Smooth muscle cell (in vitro differentiated cells): ENCODE data around the gene ATP2A1. TPM values are rescaled to one million over a fixed set of nuclear protein-coding genes. Genes with fewer than 3 reads are reported as not detected.

ENCODE experiments used
- DNase-seq: peaks from one replicate; lab custom pipeline; 2025; ENCODE audit not compliant: unreplicated experiment; lab: John Stamatoyannopoulos, UW
- H2AFZ ChIP-seq: fragments of 200-600 bp; sonication (generic); 2 replicates; pipeline ENCODE4 v1.6.0; 2016; ENCODE audit warnings: antibody characterized with exemption, low read depth, mild to moderate bottlenecking
- H3F3A ChIP-seq: fragments of 200-600 bp; sonication (generic); 2 replicates; pipeline ENCODE4 v1.6.0; 2017; ENCODE audit warnings: antibody characterized with exemption, low read depth
- H3K27ac ChIP-seq: fragments of 200-600 bp; sonication (generic); 2 replicates; pipeline ENCODE4 v1.5.1; 2016; ENCODE audit warnings: low read depth, mild to moderate bottlenecking
- H3K27me3 ChIP-seq: fragments of 200-600 bp; sonication (generic); 2 replicates; pipeline ENCODE4 v1.6.1; 2016; ENCODE audit warnings: low read depth, mild to moderate bottlenecking
- H3K36me3 ChIP-seq: fragments of 200-600 bp; sonication (generic); 2 replicates; pipeline ENCODE4 v1.5.1; 2016; ENCODE audit warnings: low read depth
- H3K4me1 ChIP-seq: fragments of 200-600 bp; sonication (generic); 2 replicates; pipeline ENCODE4 v1.5.1; 2016; ENCODE audit warnings: low read depth
- H3K4me2 ChIP-seq: fragments of 200-600 bp; sonication (generic); 2 replicates; pipeline ENCODE4 v1.6.0; 2016; ENCODE audit warnings: mild to moderate bottlenecking
- H3K4me3 ChIP-seq: fragments of 200-600 bp; sonication (generic); 2 replicates; pipeline ENCODE4 v1.5.1; 2016; ENCODE audit warnings: mild to moderate bottlenecking
- H3K79me2 ChIP-seq: fragments of 200-600 bp; sonication (generic); 2 replicates; pipeline ENCODE4 v1.6.0; 2016; ENCODE audit warnings: low read depth, mild to moderate bottlenecking
- H3K9ac ChIP-seq: fragments of 200-600 bp; sonication (generic); 2 replicates; pipeline ENCODE4 v1.6.0; 2016; ENCODE audit warnings: low read depth
- H3K9me3 ChIP-seq: fragments of 200-600 bp; sonication (generic); replicated peaks from 2 replicates; pipeline ENCODE4 v1.5.1; 2016; ENCODE audit warnings: low read depth
- H4K20me1 ChIP-seq: fragments of 200-600 bp; sonication (generic); 2 replicates; pipeline ENCODE4 v1.6.0; 2016; ENCODE audit warnings: low read depth
- CTCF ChIP-seq: fragments of 200-600 bp; sonication (generic); IDR thresholded peaks from 2 replicates; pipeline ENCODE4 v1.5.1; 2017; ENCODE audit warnings: borderline replicate concordance, mild to moderate bottlenecking, antibody characterized with exemption; ENCODE audit not compliant: insufficient read depth, poor library complexity, severe bottlenecking
- WGBS: methylation state at CpG from one replicate; pipeline ENCODE4 v1.1.7; 2016; ENCODE audit warnings: low lambda C conversion rate; 5-methylcytosine and 5-hydroxymethylcytosine counted together
- polyA plus RNA-seq: library from polyadenylated mRNA; unstranded; fragments of >200 nt; fragmentation: Nextera tagmentation; extraction: Ambion mirVana; gene quantifications from 2 replicates; pipeline ENCODE4 v1.2.1, GENCODE V29; 2016
- total RNA-seq: library from RNA; depleted of rRNA; stranded (reverse); fragments of >200 nt; gene quantifications from 2 replicates; pipeline ENCODE4 v1.2.3, GENCODE V29; 2014

ATP2A1 gene
- total and polyA plus RNA-seq, 2 experiments from 2014 or later = 0.09 to 1.2 TPM

DNA sequence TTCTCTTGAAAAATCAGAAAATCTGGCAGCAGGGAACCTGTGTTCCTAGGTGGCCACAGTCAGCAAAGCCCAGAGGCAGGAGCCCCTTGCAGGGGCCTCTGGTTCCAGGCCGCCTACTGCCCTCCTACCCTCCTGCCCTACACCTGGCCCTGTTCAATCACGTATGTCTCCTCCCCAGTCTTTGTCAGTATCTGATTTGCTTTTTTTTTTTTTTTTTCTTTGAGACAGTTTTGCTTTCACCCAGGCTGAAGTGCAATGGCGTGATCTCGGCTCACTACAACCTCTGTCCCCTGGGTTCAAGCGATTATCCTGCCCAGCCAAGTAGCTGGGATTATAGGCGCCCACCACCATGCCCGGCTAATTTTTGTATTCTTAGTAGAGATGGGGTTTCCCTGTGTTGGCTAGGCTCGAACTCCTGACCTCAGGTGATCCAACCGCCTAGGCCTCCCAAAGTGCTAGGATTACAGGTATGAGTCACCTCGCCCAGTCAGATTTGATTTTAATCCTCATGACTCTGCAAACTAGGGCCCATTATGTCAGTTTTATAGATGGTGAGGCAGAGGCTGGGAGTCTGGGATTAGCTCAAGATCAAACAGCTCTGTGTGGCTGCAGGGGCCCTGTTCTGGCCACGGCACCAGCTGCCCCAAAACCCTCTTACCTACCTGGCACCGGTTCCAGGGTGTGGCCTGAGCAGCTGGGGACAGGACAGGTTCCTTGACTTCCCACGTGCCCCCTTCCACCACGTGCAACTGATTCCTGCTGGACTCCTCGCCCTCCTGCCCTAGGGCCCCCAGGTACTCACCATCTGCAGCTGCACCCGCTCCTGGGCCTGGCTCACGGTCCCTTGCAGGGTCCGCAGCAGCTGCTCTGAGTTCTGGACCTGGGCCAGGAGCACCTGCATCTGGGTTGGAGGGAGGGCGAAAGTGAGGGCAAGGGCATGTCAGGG is 32.1 kb downstream of the ATP2A1 start:
- TF ChIP-seq CTCF = no peak
- H3K79me2 ChIP-seq = no peaks in the 10 kb centered on the region
- no peaks in the 10 kb centered on the region for H3K9me3 ChIP-seq
- no peak overlapping the region for H2AFZ ChIP-seq
- no peak overlapping the region for H3K4me2 ChIP-seq
- H3K27ac ChIP-seq = no peak overlapping the region
- H4K20me1 ChIP-seq = no peaks in the 10 kb centered on the region
- 89% methylated on average over 19 of the region's 19 CpGs for WGBS
- DNase-seq = no peak
- no peaks in the 10 kb centered on the region for H3F3A ChIP-seq
- H3K4me3 ChIP-seq = no peak overlapping the region
- no peaks in the 10 kb centered on the region for H3K27me3 ChIP-seq
- H3K9ac ChIP-seq = no peak overlapping the region
- no peaks in the 10 kb centered on the region for H3K4me1 ChIP-seq
- H3K36me3 ChIP-seq = no peaks in the 10 kb centered on the region

DNA sequence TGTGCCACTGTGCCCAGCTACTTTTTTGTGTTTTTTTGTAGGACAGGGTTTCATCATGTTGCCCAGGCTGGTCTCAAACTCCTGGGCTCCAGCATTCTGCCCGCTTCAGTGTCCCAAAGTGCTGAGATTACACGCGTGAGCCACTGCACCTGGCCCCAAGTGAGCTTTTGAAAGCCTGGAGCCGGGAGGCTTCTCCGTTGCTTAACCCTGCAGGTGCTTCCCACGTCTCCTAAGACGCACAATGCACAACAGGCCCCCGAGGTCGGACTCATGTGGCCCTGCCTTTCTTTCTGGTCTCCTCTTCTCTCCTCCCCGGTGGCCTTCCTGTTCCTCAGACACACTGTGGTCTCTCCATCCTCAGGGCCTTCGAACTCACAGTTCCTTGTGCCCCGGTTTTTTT is 34.3 kb downstream of the ATP2A1 start:
- Histone ChIP-seq H3K9me3 (no peaks in the 10 kb centered on the region), H3K4me2 (no peak overlapping the region), H3K4me1 (no peaks in the 10 kb centered on the region), H3K27me3 (no peaks in the 10 kb centered on the region), H3K36me3 (no peaks in the 10 kb centered on the region), H3K27ac (no peak overlapping the region), H4K20me1 (no peaks in the 10 kb centered on the region), H2AFZ (no peak overlapping the region), H3K79me2 (no peaks in the 10 kb centered on the region), H3K4me3 (no peak overlapping the region), H3F3A (no peaks in the 10 kb centered on the region), H3K9ac (no peak overlapping the region)
- no peak for TF ChIP-seq CTCF
- WGBS = 95% methylated on average over 12 of the region's 12 CpGs
- DNase-seq = no peak

DNA sequence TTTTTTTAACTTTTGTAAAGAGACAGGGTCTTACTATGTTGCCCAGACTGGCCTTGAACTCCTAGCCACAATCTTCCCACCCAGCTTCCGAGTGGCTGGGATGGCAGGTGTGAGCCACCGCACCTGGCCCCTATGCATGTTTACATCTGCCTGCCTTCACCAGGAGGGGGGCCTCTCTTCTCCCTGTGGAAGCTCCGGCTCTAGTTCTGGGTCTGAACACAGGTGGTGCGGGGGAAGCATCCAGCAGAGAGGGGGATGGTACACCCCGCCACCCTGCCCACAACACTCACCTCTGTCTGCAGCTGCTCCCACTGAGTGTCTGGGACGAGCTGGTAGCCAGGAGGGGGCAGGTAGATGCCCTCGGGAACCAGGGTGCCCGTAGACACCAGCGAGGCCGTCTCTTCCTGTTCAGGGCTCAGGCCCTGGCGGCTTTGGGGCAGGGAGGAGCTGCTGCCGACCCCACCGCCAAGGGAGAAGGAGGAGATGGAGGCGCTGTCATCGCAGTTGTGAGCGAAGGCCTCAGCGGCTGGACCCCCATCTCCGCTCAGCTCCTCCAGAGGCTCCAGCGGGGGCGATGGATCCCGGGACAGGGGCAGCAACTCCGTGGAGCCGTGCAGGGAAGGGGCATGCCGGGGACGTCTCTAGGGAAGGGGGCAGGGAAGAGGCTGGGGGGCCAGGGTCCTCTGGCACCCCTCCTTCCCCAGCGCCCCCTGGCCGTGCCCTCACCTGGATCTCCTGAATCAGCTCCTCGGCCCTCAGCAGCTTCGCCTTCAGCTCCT is 35.8 kb downstream of the ATP2A1 start:
- no peak overlapping the region for H3K4me3 ChIP-seq
- no peak for DNase-seq
- H3K9ac ChIP-seq = no peak overlapping the region
- H3K79me2 ChIP-seq = no peaks in the 10 kb centered on the region
- H3K9me3 ChIP-seq = no peaks in the 10 kb centered on the region
- H3K4me1 ChIP-seq = no peaks in the 10 kb centered on the region
- H4K20me1 ChIP-seq = no peaks in the 10 kb centered on the region
- no peaks in the 10 kb centered on the region for H3F3A ChIP-seq
- no peak overlapping the region for H3K27ac ChIP-seq
- H2AFZ ChIP-seq = no peak overlapping the region
- no peak for TF ChIP-seq CTCF
- WGBS = 98% methylated on average over 24 of the region's 29 CpGs
- H3K36me3 ChIP-seq = no peaks in the 10 kb centered on the region
- H3K4me2 ChIP-seq = no peak overlapping the region
- H3K27me3 ChIP-seq = no peaks in the 10 kb centered on the region
